Measurements from ENCODE around the gene SLC6A3. TPM values are rescaled to one million over a fixed set of nuclear protein-coding genes. Genes with fewer than 3 reads are reported as not detected.

Gene SLC6A3
- total RNA-seq, 1 donor from 2014 or later: not detected

- H3K4me3 ChIP-seq (ENCODE audit: low read depth, low read length): no peak overlapping the region
- no peak for TF ChIP-seq CTCF (conservative IDR thresholded peaks at IDR 0.05; ENCODE audit: low read depth, low read length)
- no peak for DNase-seq (ENCODE audit: low read depth)
Observed at GRCh38 chr5:1380910-1381309, 64.3 kb downstream of the SLC6A3 start.

GRCh38 chr5:1380011-1380817, 65.0 kb downstream of the SLC6A3 start:
- peak; percentile 79 for TF ChIP-seq CTCF (conservative IDR thresholded peaks at IDR 0.05; ENCODE audit: low read depth, low read length)
- DNase-seq (ENCODE audit: low read depth): no peak
- no peak overlapping the region for H3K4me3 ChIP-seq (ENCODE audit: low read depth, low read length)

- TF ChIP-seq CTCF (conservative IDR thresholded peaks at IDR 0.05; ENCODE audit: low read depth, low read length): no peak
- no peak overlapping the region for H3K4me3 ChIP-seq (ENCODE audit: low read depth, low read length)
- no peak for DNase-seq (ENCODE audit: low read depth)
Observed at GRCh38 chr5:1378866-1379659, 66.2 kb downstream of the SLC6A3 start.

GRCh38 chr5:1378096-1378495, 67.1 kb downstream of the SLC6A3 start:
- DNase-seq (ENCODE audit: low read depth): no peak
- TF ChIP-seq CTCF (conservative IDR thresholded peaks at IDR 0.05; ENCODE audit: low read depth, low read length): no peak

GRCh38 chr5:1376981-1377380, 68.3 kb downstream of the SLC6A3 start:
- TF ChIP-seq CTCF (conservative IDR thresholded peaks at IDR 0.05; ENCODE audit: low read depth, low read length): no peak
- no peak for DNase-seq (ENCODE audit: low read depth)
- no peak overlapping the region for H3K4me3 ChIP-seq (ENCODE audit: low read depth, low read length)

More at GRCh38 chr5:1378096-1378495, 67.1 kb downstream of the SLC6A3 start:
- no peak overlapping the region for H3K4me3 ChIP-seq (ENCODE audit: low read depth, low read length)

GRCh38 chr5:1375871-1376810, 69.1 kb downstream of the SLC6A3 start:
- DNase-seq (ENCODE audit: low read depth): no peak
- TF ChIP-seq CTCF (conservative IDR thresholded peaks at IDR 0.05; ENCODE audit: low read depth, low read length): no peak
- no peak overlapping the region for H3K4me3 ChIP-seq (ENCODE audit: low read depth, low read length)
